Measurements from ENCODE around the gene NANOS3.
"Not testable (repeated sequence)": the region's sequence is repeated elsewhere in the genome, so short reads cannot be mapped to it uniquely, and the experiment has no call there.

NANOS3 gene

GRCh38 chr19:13843104-13843921 lies 33.6 kb upstream of the NANOS3 start:
- DNase-seq (ENCODE audit: low spot score): peak; percentile 77

GRCh38 chr19:13844130-13844631 lies 32.8 kb upstream of the NANOS3 start:
- DNase-seq (ENCODE audit: low spot score): no peak

GRCh38 chr19:13846557-13847406 lies 30.2 kb upstream of the NANOS3 start:
- peak; percentile 96 for DNase-seq (ENCODE audit: low spot score)

GRCh38 chr19:13847407-13848339 lies 29.3 kb upstream of the NANOS3 start:
- peak; percentile 98 for DNase-seq (ENCODE audit: low spot score)

- no peak for DNase-seq (ENCODE audit: low spot score)
These were observed 28.6 kb upstream of the NANOS3 start for GRCh38 chr19:13848340-13848677.

GRCh38 chr19:13848798-13849676 lies 27.9 kb upstream of the NANOS3 start:
- DNase-seq (ENCODE audit: low spot score): peak; percentile 65

- peak; percentile 93 for DNase-seq (ENCODE audit: low spot score)
These were observed 26.7 kb upstream of the NANOS3 start for GRCh38 chr19:13849991-13850909.

GRCh38 chr19:13850910-13851733 lies 25.8 kb upstream of the NANOS3 start:
- DNase-seq (ENCODE audit: low spot score): no peak

- not testable (repeated sequence) for DNase-seq (ENCODE audit: low spot score)
These were observed 25.2 kb upstream of the NANOS3 start for GRCh38 chr19:13851734-13852114.

GRCh38 chr19:13852171-13852707 lies 24.7 kb upstream of the NANOS3 start:
- DNase-seq (ENCODE audit: low spot score): not testable (repeated sequence)

GRCh38 chr19:13856497-13856896 lies 20.4 kb upstream of the NANOS3 start:
- no peak for DNase-seq (ENCODE audit: low spot score)

GRCh38 chr19:13859361-13859880 lies 17.5 kb upstream of the NANOS3 start:
- no peak for DNase-seq (ENCODE audit: low spot score)

- no peak for DNase-seq (ENCODE audit: low spot score)
These were observed 16.1 kb upstream of the NANOS3 start for GRCh38 chr19:13860679-13861391.

GRCh38 chr19:13861392-13861713 lies 15.6 kb upstream of the NANOS3 start:
- DNase-seq (ENCODE audit: low spot score): no peak

GRCh38 chr19:13861714-13862531 lies 15.0 kb upstream of the NANOS3 start:
- peak; percentile 97 for DNase-seq (ENCODE audit: low spot score)

GRCh38 chr19:13864046-13864666 lies 12.8 kb upstream of the NANOS3 start:
- no peak for DNase-seq (ENCODE audit: low spot score)

Measured in left forelimb (tissue), 1 donor.